HG02852 (cell line): ENCODE results near the gene ST6GALNAC4.
A peak's percentile ranks its signal among the peaks of the same experiment; 100 is the strongest.

Experiments used
- ATAC-seq: cut with Tn5 transposase; IDR thresholded peaks from one replicate; pipeline ENCODE4 v1.9.1; 2021; ENCODE audit warnings: mild to moderate bottlenecking, moderate library complexity; ENCODE audit not compliant: unreplicated experiment

The ST6GALNAC4 gene

GRCh38 chr9:127915801-127916719, 781 bp downstream of the ST6GALNAC4 start:
- ATAC-seq: no peak

DNA sequence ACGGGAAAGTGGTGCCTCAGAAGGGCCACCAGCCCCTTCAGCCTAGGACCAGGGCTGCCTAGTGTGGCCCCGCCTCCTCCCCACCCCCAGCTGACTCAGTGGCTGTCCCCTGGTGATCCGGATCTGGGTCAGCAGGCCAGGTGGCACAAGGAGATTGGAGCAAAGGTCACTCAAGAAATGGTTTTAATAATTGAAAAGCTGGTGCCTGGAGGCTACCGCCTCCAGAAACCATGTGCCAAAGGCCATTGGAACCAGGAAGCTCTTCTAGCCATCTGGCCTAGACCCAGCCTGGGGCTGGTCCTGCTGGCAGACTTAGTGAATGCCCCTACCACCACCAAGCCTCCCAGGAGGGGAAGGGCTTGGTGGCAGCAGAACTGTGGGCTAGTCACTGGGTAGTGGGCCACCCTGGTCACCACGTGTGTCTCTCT, 1.5 kb downstream of the ST6GALNAC4 start:
- no peak for ATAC-seq

GRCh38 chr9:127913682-127914081, 3.2 kb downstream of the ST6GALNAC4 start:
- ATAC-seq: no peak

GRCh38 chr9:127912882-127913281, 4.0 kb downstream of the ST6GALNAC4 start:
- no peak for ATAC-seq

DNA sequence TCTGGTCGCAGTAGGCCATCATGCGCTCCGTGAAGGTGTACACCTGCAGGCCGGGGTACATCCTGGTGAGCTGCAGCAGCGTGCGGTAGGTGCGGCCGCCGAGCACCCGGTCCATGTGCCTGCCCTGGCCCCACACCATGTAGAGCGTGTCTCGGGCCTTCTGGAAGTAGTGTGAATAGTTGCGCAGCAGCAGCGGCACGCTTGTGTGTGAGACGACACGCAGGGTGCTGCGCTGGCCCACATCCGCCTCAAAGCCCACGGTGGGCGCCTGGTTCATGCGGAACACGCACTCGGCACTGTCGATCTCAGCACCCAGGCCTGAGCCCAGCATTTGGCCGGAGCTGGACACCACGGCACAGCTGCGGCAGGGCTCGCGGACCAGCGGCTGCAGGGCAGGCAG, 4.5 kb downstream of the ST6GALNAC4 start:
- ATAC-seq: no peak

DNA sequence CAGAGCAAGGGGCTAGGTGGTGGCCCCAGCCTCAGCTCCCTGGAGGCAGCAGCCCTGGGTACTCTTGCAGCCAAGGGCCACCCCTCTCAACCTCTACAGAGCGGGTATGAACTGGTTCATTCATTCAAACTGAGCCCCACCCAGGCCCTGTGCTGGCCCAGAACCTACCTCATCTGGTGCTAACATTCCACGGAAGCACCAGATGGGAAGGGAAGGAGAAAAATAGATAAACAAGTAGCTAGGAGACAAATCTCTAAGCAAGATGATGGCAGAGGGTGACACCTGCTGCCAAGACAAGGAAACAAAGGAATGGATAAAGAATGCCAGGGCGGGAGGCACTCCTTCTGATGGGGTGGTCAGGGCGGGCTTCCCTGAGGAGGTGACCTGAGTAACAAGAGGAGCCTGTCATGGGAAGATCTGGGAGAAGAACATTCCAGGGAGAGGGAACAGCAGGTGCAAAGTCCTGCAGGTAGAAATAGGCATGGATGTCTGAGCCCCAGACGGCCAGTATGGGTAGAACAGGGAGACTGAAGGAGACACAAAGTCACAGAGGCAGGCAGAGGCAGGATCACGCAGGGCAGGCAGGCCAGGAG, 6.1 kb downstream of the ST6GALNAC4 start:
- no peak for ATAC-seq

GRCh38 chr9:127909839-127910273, 7.0 kb downstream of the ST6GALNAC4 start:
- ATAC-seq: no peak

DNA sequence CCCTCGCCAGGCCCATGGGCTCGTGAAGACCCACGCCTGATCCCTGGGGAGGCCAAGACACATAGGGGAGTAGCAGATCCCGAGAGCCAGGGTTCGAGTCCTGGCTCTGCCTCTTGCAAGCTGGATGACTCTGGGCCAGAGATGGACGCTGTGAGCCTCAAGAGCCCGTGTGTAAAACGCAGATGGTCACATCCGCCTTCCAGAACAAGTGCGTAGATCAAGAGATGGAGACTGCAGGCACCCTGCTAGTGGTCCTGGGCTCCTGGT, 8.2 kb downstream of the ST6GALNAC4 start:
- no peak for ATAC-seq

DNA sequence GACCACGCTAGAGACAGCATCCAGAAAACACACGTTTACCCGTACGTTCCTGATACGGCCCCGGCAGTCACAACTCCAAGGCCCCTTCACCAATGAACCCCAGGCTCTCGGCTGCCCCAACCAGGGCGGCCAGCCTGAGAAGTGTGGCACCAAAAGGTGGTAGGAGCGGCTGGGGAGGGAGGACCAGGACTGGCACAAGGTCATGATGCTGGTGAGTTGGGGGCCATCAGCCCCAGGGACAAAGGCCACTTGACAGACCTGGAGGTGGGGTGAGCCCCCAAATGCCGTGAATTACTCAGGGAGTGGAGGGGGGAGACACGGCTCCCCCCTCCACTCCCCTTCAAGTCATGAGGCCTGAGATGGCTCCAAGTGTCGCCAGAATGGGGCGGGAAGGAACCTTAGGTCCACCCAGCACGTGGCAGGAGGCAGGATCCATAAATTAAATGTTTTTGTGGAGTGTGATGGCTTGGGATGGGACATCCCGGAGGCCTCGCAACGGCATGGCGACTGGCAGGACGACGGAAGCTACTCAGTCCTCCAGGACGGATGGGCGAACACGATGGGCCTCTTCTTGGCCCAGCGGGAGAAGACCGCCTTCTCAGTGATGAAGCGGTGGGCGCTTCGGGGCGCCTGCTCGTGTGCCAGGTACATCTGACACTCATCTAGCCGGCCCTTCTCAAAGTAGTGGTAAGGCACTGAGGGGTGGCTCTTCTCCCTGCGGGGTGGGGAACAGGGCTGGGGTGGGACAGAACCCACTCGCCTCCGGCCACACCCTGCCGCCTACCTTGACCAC, 8.8 kb downstream of the ST6GALNAC4 start:
- ATAC-seq: no peak

GRCh38 chr9:127905788-127906191, 11.1 kb downstream of the ST6GALNAC4 start:
- no peak for ATAC-seq

DNA sequence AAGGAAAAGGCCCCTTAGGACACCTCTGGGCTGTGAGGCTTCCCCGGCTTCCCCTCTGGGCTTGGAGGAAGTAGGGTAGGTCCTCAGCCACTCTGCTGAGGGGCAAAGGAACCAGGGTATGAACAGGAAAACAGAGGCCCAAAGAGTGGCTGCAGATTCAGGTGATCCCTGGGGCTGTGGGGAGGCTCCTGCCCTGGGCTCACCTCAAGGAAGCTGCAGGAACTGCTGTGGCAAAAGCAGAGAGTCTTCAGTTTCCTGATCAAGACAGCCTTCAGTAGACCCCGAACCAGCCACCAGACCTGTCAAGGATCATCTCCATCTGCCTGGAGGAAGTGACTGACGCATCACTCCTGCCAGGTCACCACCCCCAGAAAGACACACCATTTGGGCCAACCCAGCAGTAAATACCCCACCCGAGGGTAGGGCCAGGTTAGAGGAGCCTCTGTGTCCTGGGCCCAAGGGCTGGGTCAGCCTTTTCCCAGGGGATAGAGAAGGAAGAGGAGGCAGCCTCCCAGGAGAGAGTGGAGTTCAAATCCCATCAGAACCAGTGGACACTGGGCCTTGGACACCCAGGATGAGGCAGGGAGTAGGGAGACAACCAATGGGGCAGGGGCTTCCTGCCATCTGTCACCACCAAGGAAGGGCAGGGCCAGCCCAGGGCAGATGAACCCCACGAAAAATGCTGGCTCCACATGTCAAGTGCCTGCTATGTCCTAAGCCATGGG, 11.7 kb downstream of the ST6GALNAC4 start:
- ATAC-seq: no peak

GRCh38 chr9:127904561-127905003, 12.3 kb downstream of the ST6GALNAC4 start:
- no peak for ATAC-seq

DNA sequence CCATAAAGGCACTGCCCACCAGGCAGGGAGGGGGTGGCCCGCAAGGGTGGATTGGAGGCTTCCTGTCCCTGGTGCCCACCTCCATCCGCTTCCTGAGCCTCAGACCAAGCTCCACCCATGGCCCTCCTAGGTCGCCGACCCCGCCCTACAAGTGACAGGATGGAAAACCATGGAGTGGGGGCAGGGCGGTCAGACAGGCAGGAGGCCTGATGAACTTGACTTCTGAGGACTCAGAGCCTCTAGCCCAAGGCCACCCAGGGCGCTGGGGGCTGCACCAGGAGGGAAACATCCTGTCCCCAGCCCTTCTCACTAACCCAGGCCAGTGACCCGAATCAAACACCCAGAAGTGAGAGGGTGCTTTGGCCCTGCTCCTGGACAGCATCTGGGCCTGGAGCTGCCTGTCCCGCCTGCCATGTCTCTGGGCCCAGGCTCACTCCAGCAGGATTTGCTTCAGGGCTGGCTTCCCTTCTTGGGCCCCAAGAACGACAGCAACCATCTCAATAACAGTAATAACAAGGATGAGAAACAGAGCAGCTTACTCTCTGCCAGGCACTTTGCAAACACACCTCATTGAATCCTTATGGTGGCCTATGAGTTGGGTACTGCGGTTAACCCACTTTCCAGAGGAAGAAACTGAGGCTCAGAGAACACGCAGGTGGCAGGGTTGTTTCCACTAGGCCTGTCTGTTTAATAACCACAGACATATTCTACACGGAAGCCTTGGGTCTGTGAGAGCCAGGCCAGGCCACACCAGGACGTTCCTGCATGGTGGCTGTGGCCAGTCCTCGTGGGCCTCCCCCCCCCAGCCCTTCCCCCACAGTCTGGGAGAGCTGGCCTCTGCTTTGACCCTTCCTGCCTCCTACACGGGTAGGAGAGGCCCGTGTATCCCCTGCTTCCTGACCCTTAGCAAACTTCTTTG, 13.0 kb downstream of the ST6GALNAC4 start:
- ATAC-seq: no peak

DNA sequence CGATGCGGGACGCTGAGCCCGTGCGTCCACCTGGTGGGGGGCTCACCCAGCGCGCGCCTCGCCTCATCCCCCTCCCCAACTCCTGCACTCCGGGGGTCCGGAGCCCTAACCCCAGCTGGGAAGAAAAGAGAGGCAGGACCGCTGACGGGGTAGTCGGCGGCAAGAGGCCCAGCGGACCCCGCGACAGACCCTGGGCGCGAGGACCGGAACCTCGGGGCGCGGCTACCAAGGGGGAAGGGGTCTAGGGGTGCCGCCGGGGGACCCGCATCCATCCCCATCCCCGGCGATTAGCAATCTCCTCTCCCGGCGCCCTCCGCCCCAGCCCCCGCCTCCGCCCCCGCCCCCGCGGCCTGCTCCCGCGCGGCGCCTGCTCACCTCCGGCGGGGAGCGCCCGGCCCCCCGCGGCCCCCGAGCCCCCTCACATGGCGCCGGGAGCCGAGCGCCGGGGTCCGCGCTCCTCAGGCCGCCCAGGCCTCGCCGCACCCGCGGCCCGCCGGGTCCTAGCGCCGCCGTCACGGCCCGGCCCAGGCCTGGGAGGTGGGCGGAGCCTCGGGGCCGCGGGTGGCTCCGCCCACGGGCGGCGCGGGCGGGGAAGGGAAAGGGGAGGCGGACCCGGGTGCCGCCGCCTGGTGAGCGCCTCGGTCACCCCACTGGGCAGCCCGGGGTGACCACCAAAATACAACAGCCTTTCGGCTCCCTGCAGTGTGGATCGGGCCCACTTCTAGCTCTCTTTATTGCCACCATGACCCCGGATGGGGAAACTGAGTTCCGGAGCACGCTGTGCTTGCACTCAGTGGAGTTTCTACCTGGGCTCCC, 17.5 kb downstream of the ST6GALNAC4 start, which contains the start of gene ST6GALNAC6:
Gene ST6GALNAC6 (minus strand): TSS at position 476 of the 816 bp plus-strand sequence. CDS start 1,622 bp downstream, outside the sequence.
- peak; percentile 65 for ATAC-seq

- ATAC-seq: peak; percentile 17
Measured at GRCh38 chr9:127898433-127899127, 18.3 kb downstream of the ST6GALNAC4 start.

DNA sequence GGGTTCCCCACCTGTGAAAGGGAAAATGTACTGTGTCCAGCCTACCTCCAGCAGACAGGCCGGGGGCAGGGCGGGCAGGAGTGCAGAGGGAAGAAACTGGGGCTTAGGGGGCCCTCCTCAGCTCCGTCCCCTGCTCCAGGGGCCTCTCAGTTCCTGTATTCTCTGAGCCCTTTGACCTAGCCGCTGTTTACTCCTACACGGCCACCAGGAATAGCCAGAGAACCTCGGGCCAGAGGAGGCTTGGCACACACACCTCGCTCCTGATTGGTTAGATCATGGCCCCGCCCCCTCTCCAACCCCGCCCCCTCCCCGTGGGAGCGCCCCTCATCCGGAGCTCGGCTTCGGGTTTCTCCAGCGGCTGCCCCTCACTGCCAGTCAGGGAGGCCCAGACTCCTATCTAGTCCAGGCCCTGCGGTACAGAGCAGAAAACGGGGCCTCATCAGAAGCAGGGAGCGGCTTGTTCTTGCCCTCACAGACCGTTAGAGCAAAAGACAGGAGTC, 19.6 kb downstream of the ST6GALNAC4 start:
- ATAC-seq: no peak

DNA sequence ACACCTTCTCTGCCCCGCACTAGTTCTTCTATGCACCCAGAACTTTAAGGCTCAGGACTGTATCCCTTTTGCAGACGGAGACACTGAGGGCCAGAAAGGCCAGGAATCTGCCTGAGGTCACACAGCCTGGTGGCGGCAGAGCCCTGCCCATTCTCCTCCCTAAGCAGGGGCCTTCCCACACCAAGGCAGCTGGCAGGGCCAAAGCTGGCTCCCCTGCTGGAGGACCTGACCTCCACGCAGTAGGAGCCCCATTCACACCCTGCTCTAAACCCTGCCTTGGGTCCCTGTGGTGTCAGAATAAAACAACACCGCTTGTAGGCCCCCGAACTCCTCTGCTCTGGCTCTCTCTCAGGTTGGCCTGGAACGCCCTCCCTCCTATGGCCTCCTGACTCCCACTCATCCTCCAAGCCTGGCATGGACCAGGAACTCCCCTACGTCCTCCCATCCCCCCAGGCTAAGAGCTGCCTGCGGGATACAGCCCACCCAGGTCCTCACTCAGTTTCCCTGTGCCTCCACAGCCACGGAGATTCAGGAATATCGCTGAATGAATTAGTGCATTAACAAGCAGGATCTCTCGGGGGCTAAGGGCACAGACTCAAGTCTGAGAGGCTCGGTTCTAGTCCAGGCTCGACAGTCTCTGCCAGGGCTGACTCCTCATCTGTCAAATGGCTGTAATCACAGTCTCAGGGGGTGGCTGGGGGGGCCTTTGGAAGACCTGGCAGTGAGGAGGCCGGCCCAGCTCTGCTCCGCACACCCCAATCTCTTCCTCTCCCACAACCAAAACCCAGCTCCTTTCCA, 20.2 kb downstream of the ST6GALNAC4 start:
- ATAC-seq: no peak
